Jurkat, Clone E6-1 (cell line): Measurements from ENCODE around the gene IGF2R.

Source experiments
- DNase-seq: peaks from one replicate; pipeline ENCODE4 v3.0.0-alpha.2; 2011; ENCODE audit warnings: low read depth, low spot score
- H3K4me3 ChIP-seq: 2 replicates; pipeline ENCODE4 v1.5.1; 2011; ENCODE audit warnings: mild to moderate bottlenecking, low read length, control low read depth, moderate library complexity

Gene IGF2R

GRCh38 chr6:160036790-160037206, 67.9 kb downstream of the IGF2R start:
- no peak for DNase-seq
- no peak overlapping the region for H3K4me3 ChIP-seq

GRCh38 chr6:160038479-160038878, 69.6 kb downstream of the IGF2R start:
- H3K4me3 ChIP-seq: no peak overlapping the region
- no peak for DNase-seq

- no peak for DNase-seq
- no peak overlapping the region for H3K4me3 ChIP-seq
These were observed 70.6 kb downstream of the IGF2R start for GRCh38 chr6:160039441-160039840.

- DNase-seq: no peak
- H3K4me3 ChIP-seq: no peak overlapping the region
These were observed 71.2 kb downstream of the IGF2R start for GRCh38 chr6:160040055-160040454.

GRCh38 chr6:160040527-160041264, 71.8 kb downstream of the IGF2R start:
- DNase-seq: no peak
- no peak overlapping the region for H3K4me3 ChIP-seq

- peak; percentile 96 for DNase-seq
These were observed 72.7 kb downstream of the IGF2R start for GRCh38 chr6:160041608-160042007.

GRCh38 chr6:160042014-160042773, 73.3 kb downstream of the IGF2R start:
- H3K4me3 ChIP-seq: no peak overlapping the region
- DNase-seq: no peak

More at GRCh38 chr6:160041608-160042007, 72.7 kb downstream of the IGF2R start:
- H3K4me3 ChIP-seq: no peak overlapping the region

GRCh38 chr6:160042788-160043301, 74.0 kb downstream of the IGF2R start:
- no peak overlapping the region for H3K4me3 ChIP-seq
- no peak for DNase-seq

- DNase-seq: no peak
- no peak overlapping the region for H3K4me3 ChIP-seq
These were observed 74.9 kb downstream of the IGF2R start for GRCh38 chr6:160043784-160044183.

- no peak for DNase-seq
- no peak overlapping the region for H3K4me3 ChIP-seq
These were observed 75.8 kb downstream of the IGF2R start for GRCh38 chr6:160044687-160045086.

- no peak for DNase-seq
- H3K4me3 ChIP-seq: no peak overlapping the region
These were observed 79.6 kb downstream of the IGF2R start for GRCh38 chr6:160048471-160048870.

- no peak overlapping the region for H3K4me3 ChIP-seq
- DNase-seq: no peak
These were observed 80.5 kb downstream of the IGF2R start for GRCh38 chr6:160049346-160049745.

- no peak overlapping the region for H3K4me3 ChIP-seq
- no peak for DNase-seq
These were observed 81.1 kb downstream of the IGF2R start for GRCh38 chr6:160050022-160050421.

GRCh38 chr6:160051390-160051789, 82.5 kb downstream of the IGF2R start:
- peak; percentile 62 for DNase-seq
- H3K4me3 ChIP-seq: no peak overlapping the region

GRCh38 chr6:160054271-160054670, 85.4 kb downstream of the IGF2R start:
- peak; percentile 75 for DNase-seq
- H3K4me3 ChIP-seq: no peak overlapping the region

- no peak overlapping the region for H3K4me3 ChIP-seq
- DNase-seq: no peak
These were observed 86.0 kb downstream of the IGF2R start for GRCh38 chr6:160054913-160055312.

GRCh38 chr6:160055378-160055777, 86.5 kb downstream of the IGF2R start:
- H3K4me3 ChIP-seq: no peak overlapping the region
- DNase-seq: no peak

- no peak overlapping the region for H3K4me3 ChIP-seq
- DNase-seq: no peak
These were observed 86.9 kb downstream of the IGF2R start for GRCh38 chr6:160055813-160056212.

GRCh38 chr6:160057080-160057479, 88.2 kb downstream of the IGF2R start:
- no peak overlapping the region for H3K4me3 ChIP-seq
- peak; percentile 68 for DNase-seq

GRCh38 chr6:160058603-160059215, 89.8 kb downstream of the IGF2R start:
- no peak for DNase-seq
- no peak overlapping the region for H3K4me3 ChIP-seq
